Measurements from ENCODE around the gene ABR. TPM values are rescaled to one million over a fixed set of nuclear protein-coding genes. Genes with fewer than 3 reads are reported as not detected.

The ABR gene
- total and polyA plus RNA-seq, 4 experiments from 2014 or later: 7.2 to 157 (median 86.1) TPM

DNA sequence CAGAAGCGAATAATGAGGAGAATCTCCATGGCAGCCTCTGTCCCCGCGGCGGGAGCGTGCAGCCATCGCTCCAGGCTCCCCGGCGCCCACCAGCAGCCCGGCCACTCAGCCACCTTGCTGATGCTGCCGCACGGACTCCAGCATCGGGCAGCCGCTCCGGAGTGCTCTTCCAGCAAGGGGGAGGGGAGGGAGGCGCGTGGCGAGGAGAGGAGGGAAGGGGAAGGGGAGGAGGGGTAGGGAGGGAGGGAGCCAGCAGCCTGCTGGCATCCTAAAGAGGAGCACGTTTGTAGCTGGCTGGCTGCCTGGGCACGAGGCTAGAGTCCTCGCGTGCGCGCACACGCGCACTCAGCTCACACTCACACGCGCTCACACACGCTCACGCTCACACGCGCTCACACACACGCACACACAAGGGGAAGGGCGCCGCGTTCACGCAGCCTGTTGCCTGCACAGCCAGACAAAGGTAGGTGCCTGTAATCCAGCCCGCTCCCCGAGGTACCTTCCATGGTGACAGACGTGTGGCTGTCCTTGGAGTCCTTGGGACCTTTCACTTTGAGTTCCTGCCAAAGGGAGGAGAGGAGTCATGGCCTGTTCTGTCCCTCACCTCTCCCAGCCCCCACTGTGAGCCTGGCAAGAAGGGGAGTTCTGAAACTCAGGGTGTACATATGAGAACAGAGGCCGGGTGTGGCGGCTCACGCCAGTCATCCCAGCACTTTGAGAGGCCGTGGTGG lies 100.8 kb downstream of the ABR start:
- H3K27ac ChIP-seq (ENCODE audit: low read depth, low read length): no peak overlapping the region
- H3K9me3 ChIP-seq (ENCODE audit: control insufficient read depth in 1 of 2, low read length in 2 of 2): no peaks in the 10 kb centered on the region
- H3K4me1 ChIP-seq (ENCODE audit: insufficient read depth, low read length): no peaks in the 10 kb centered on the region
- H3K27me3 Mint-ChIP-seq: no peaks in the 10 kb centered on the region
- intact Hi-C loops (cut with micrococcal nuclease): no loop called here
- no peaks in the 10 kb centered on the region for H3K27me3 ChIP-seq (ENCODE audit: insufficient read depth, low read length)
- no peak overlapping the region for H3K4me3 Mint-ChIP-seq
- DNase-seq: no peak
- peaks cover 28% of the 10 kb centered on the region for H3K36me3 ChIP-seq (ENCODE audit: insufficient read depth, low read length)
- no peak overlapping the region for H3K27ac Mint-ChIP-seq
- ChIA-PET CTCF (ENCODE audit: partially characterized antibody) (no interaction called here), POLR2A (ENCODE audit: partially characterized antibody) (no interaction called here)
- peaks cover 0 to 4% (median under 1%) of the 10 kb centered on the region in 4 donors for H3K4me1 Mint-ChIP-seq
- no peaks in the 10 kb centered on the region for H3K9me3 Mint-ChIP-seq
- no peak overlapping the region for H3K4me3 ChIP-seq (ENCODE audit: low read length in 2 of 2)
- H3K36me3 Mint-ChIP-seq: peaks cover 13 to 45% of the 10 kb centered on the region in 2 donors

GRCh38 chr17:1077986-1078711 lies 101.6 kb downstream of the ABR start:
- POLR2A ChIA-PET (ENCODE audit: partially characterized antibody): no interaction called here
- peaks cover 10 to 41% of the 10 kb centered on the region in 2 donors for H3K36me3 Mint-ChIP-seq
- Histone ChIP-seq H3K36me3 (ENCODE audit: insufficient read depth, low read length) (peaks cover 23% of the 10 kb centered on the region), H3K27me3 (ENCODE audit: insufficient read depth, low read length) (no peaks in the 10 kb centered on the region), H3K9me3 (ENCODE audit: control insufficient read depth in 1 of 2, low read length in 2 of 2) (no peaks in the 10 kb centered on the region), H3K4me3 (ENCODE audit: low read length in 2 of 2) (no peak overlapping the region), H3K27ac (ENCODE audit: low read depth, low read length) (no peak overlapping the region), H3K4me1 (ENCODE audit: insufficient read depth, low read length) (no peaks in the 10 kb centered on the region)
- H3K4me1 Mint-ChIP-seq: peaks cover 0 to 4% (median under 1%) of the 10 kb centered on the region in 4 donors
- intact Hi-C loops (cut with micrococcal nuclease): no loop called here
- no peak overlapping the region for H3K4me3 Mint-ChIP-seq
- H3K9me3 Mint-ChIP-seq: no peaks in the 10 kb centered on the region
- no peaks in the 10 kb centered on the region for H3K27me3 Mint-ChIP-seq
- no peak for DNase-seq
- H3K27ac Mint-ChIP-seq: no peak overlapping the region
- CTCF ChIA-PET (ENCODE audit: partially characterized antibody): no interaction called here

- Mint-ChIP-seq H3K4me1 (peaks cover 0 to 4% (median under 1%) of the 10 kb centered on the region in 4 donors), H3K36me3 (peaks cover 8 to 39% of the 10 kb centered on the region in 2 donors), H3K27ac (no peak overlapping the region), H3K27me3 (no peaks in the 10 kb centered on the region), H3K9me3 (no peaks in the 10 kb centered on the region), H3K4me3 (no peak overlapping the region)
- H3K36me3 ChIP-seq (ENCODE audit: insufficient read depth, low read length): peaks cover 22% of the 10 kb centered on the region
- no peaks in the 10 kb centered on the region for H3K4me1 ChIP-seq (ENCODE audit: insufficient read depth, low read length)
- no peak overlapping the region for H3K27ac ChIP-seq (ENCODE audit: low read depth, low read length)
- DNase-seq: no peak
- H3K4me3 ChIP-seq (ENCODE audit: low read length in 2 of 2): no peak overlapping the region
- H3K9me3 ChIP-seq (ENCODE audit: control insufficient read depth in 1 of 2, low read length in 2 of 2): no peaks in the 10 kb centered on the region
- ChIA-PET POLR2A (ENCODE audit: partially characterized antibody) (no interaction called here), CTCF (ENCODE audit: partially characterized antibody) (no interaction called here)
- intact Hi-C loops (cut with micrococcal nuclease): no loop called here
- H3K27me3 ChIP-seq (ENCODE audit: insufficient read depth, low read length): no peaks in the 10 kb centered on the region
These were observed 102.2 kb downstream of the ABR start for GRCh38 chr17:1077581-1077985.

GRCh38 chr17:1076982-1077302 lies 102.8 kb downstream of the ABR start:
- POLR2A ChIA-PET (ENCODE audit: partially characterized antibody): no interaction called here
- no peak for DNase-seq
- no peak overlapping the region for H3K27ac ChIP-seq (ENCODE audit: low read depth, low read length)

DNA sequence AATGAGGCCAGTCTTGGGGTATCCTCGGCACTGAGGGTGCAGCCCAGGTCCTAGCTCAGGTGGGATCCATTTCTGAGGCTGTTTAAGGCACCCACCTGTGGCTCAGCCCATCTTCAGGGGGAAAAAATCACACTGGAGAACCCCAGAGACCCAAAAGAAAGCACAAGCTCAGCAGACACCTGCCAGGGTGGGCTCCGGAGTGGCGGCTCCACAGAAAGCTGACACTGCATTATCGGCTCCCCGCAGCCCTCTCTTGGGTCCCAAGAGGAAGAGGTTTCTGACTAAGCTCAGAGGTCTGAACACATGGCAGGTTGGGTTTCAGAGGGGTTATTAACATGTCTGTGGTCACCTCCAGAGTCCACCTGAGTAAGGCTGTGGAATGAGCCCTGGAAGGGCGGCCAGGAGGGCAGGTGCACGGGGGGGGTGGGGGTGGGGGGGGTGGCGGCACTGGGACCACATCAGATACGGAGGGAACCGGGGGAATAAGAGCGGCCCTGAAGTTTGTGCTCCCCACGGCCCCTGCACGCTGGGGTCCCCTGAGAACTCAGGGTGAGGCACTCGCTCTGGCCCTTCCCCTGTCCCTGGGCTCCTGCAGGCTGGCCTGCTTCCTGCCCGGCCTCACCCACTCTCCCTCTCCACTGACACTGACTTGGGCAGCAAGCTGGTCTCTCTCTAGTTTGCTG lies 103.3 kb downstream of the ABR start:
- Histone ChIP-seq H3K9me3 (ENCODE audit: control insufficient read depth in 1 of 2, low read length in 2 of 2) (no peaks in the 10 kb centered on the region), H3K4me3 (ENCODE audit: low read length in 2 of 2) (no peak overlapping the region), H3K27ac (ENCODE audit: low read depth, low read length) (no peak overlapping the region), H3K4me1 (ENCODE audit: insufficient read depth, low read length) (no peaks in the 10 kb centered on the region), H3K36me3 (ENCODE audit: insufficient read depth, low read length) (peaks cover 12% of the 10 kb centered on the region), H3K27me3 (ENCODE audit: insufficient read depth, low read length) (no peaks in the 10 kb centered on the region)
- H3K27ac Mint-ChIP-seq: no peak overlapping the region
- H3K4me1 Mint-ChIP-seq: peaks cover 0 to 4% (median under 1%) of the 10 kb centered on the region in 4 donors
- no peaks in the 10 kb centered on the region for H3K9me3 Mint-ChIP-seq
- POLR2A ChIA-PET (ENCODE audit: partially characterized antibody): no interaction called here
- no peak for DNase-seq
- no peaks in the 10 kb centered on the region for H3K27me3 Mint-ChIP-seq
- intact Hi-C loops (cut with micrococcal nuclease): no loop called here
- peaks cover 8 to 39% of the 10 kb centered on the region in 2 donors for H3K36me3 Mint-ChIP-seq
- no peak overlapping the region for H3K4me3 Mint-ChIP-seq
- CTCF ChIA-PET (ENCODE audit: partially characterized antibody): no interaction called here

More at GRCh38 chr17:1076982-1077302, 102.8 kb downstream of the ABR start:
- Histone ChIP-seq H3K9me3 (ENCODE audit: control insufficient read depth in 1 of 2, low read length in 2 of 2) (no peaks in the 10 kb centered on the region), H3K36me3 (ENCODE audit: insufficient read depth, low read length) (peaks cover 15% of the 10 kb centered on the region), H3K4me1 (ENCODE audit: insufficient read depth, low read length) (no peaks in the 10 kb centered on the region), H3K27me3 (ENCODE audit: insufficient read depth, low read length) (no peaks in the 10 kb centered on the region), H3K4me3 (ENCODE audit: low read length in 2 of 2) (no peak overlapping the region)
- H3K27ac Mint-ChIP-seq: no peak overlapping the region
- peaks cover 8 to 37% of the 10 kb centered on the region in 2 donors for H3K36me3 Mint-ChIP-seq
- H3K4me1 Mint-ChIP-seq: peaks cover 0 to 4% (median under 1%) of the 10 kb centered on the region in 4 donors
- intact Hi-C loops (cut with micrococcal nuclease): no loop called here
- no peaks in the 10 kb centered on the region for H3K27me3 Mint-ChIP-seq
- H3K4me3 Mint-ChIP-seq: no peak overlapping the region
- H3K9me3 Mint-ChIP-seq: no peaks in the 10 kb centered on the region
- CTCF ChIA-PET (ENCODE audit: partially characterized antibody): no interaction called here

DNA sequence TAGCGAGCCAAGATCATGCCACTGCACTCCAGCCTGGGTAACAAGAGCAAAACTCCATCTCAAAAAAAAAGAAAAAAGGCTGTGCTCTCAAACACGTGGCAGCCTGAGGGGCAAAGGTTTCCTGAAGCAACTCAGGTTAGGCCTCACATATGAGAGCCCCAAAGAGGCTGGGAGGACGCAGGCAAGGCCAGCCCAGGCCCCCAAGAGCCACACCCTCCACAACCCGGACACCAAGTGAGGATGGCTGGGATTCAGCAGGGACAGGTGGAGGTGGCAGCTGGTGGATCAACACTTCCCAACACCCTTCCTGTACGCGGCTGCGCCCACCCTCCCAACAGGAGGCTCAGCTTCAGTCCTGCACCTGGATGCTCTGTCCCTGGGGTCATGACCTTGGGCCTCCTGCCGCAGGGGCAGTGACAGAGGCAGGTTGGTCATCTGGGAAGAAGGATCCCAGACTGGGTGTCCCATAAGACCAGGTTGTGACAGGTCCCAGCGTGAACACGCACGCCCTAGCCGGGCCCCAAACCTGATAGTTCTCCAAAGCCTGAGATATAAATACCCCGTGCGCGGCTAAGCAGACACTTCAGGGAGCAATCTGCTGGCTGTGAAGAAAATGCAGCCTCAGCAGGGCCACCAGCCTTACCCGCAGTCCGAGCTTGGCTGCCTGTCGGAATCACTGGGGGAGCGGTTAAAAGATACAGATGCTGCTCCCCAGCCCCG lies 104.7 kb downstream of the ABR start:
- H3K36me3 ChIP-seq (ENCODE audit: insufficient read depth, low read length): peaks cover 6% of the 10 kb centered on the region
- H3K27ac Mint-ChIP-seq: no peak overlapping the region
- H3K4me3 Mint-ChIP-seq: no peak overlapping the region
- H3K9me3 ChIP-seq (ENCODE audit: control insufficient read depth in 1 of 2, low read length in 2 of 2): no peaks in the 10 kb centered on the region
- POLR2A ChIA-PET (ENCODE audit: partially characterized antibody): interaction anchor here (1.1 kb wide), 1 partner anchor 33 kb away, joined by 4 read pairs; no protein-coding TSS in a partner anchor
- H3K4me1 Mint-ChIP-seq: peaks cover 0 to 4% (median under 1%) of the 10 kb centered on the region in 4 donors
- H3K4me3 ChIP-seq (ENCODE audit: low read length in 2 of 2): no peak overlapping the region
- H3K4me1 ChIP-seq (ENCODE audit: insufficient read depth, low read length): no peaks in the 10 kb centered on the region
- H3K27ac ChIP-seq (ENCODE audit: low read depth, low read length): no peak overlapping the region
- intact Hi-C loops (cut with micrococcal nuclease): no loop called here
- no peaks in the 10 kb centered on the region for H3K9me3 Mint-ChIP-seq
- H3K36me3 Mint-ChIP-seq: peaks cover 8 to 39% of the 10 kb centered on the region in 2 donors
- no peaks in the 10 kb centered on the region for H3K27me3 Mint-ChIP-seq
- H3K27me3 ChIP-seq (ENCODE audit: insufficient read depth, low read length): no peaks in the 10 kb centered on the region
- CTCF ChIA-PET (ENCODE audit: partially characterized antibody): no interaction called here
- no peak for DNase-seq
